Activated naive CD4-positive, alpha-beta T cell treated with anti-CD3 and anti-CD28 coated beads, Interleukin-2, amount 50 U/mL, for 72 hours (primary cell): Measurements from ENCODE around the gene FZR1. TPM values are rescaled to one million over a fixed set of nuclear protein-coding genes. Genes with fewer than 3 reads are reported as not detected.
A peak's percentile ranks its signal among the peaks of the same experiment; 100 is the strongest.
"Not testable (repeated sequence)": the region's sequence is repeated elsewhere in the genome, so short reads cannot be mapped to it uniquely, and the experiment has no call there.

ENCODE experiments used
- ATAC-seq, 2 donors: fragments of 150-1000 bp; cut with Tn5 transposase; 2 replicates each; pipeline ENCODE4 v1.10.0; 2021; ENCODE audit warnings: mild to moderate bottlenecking in 2 of 2, moderate library complexity in 2 of 2
- DNase-seq, 2 donors: peaks; one replicate each; pipeline ENCODE4 v3.0.0; 2021 to 2022; ENCODE audit warnings: low spot score in 2 of 2
- H3K27ac Mint-ChIP-seq, 2 donors: one replicate each; pipeline ENCODE4 v1.8.0; 2022; ENCODE audit warnings: mild to moderate bottlenecking in 2 of 2, mixed read lengths in 2 of 2
- H3K36me3 Mint-ChIP-seq, 2 donors: one replicate each; pipeline ENCODE4 v1.8.0; 2022; ENCODE audit warnings: mixed read lengths in 2 of 2
- H3K9me3 Mint-ChIP-seq, 2 donors: one replicate each; pipeline ENCODE4 v1.8.0; 2022; ENCODE audit warnings: mixed read lengths in 2 of 2
- total RNA-seq, 2 donors: library from RNA; stranded (reverse); gene quantifications; one replicate each; pipeline ENCODE4 v1.2.3, GENCODE V29; 2022

FZR1 gene
- total RNA-seq, 2 donors from 2014 or later, result 52.4 to 73.5 TPM

- Mint-ChIP-seq H3K9me3 (no peaks in the 10 kb centered on the region), H3K36me3 (peaks cover 0 to 10% of the 10 kb centered on the region in 2 donors), H3K27ac (no peak overlapping the region)
- DNase-seq (no peak), ATAC-seq (no peak)
Measured at GRCh38 chr19:3578390-3578789, 72.3 kb downstream of the FZR1 start.

DNA sequence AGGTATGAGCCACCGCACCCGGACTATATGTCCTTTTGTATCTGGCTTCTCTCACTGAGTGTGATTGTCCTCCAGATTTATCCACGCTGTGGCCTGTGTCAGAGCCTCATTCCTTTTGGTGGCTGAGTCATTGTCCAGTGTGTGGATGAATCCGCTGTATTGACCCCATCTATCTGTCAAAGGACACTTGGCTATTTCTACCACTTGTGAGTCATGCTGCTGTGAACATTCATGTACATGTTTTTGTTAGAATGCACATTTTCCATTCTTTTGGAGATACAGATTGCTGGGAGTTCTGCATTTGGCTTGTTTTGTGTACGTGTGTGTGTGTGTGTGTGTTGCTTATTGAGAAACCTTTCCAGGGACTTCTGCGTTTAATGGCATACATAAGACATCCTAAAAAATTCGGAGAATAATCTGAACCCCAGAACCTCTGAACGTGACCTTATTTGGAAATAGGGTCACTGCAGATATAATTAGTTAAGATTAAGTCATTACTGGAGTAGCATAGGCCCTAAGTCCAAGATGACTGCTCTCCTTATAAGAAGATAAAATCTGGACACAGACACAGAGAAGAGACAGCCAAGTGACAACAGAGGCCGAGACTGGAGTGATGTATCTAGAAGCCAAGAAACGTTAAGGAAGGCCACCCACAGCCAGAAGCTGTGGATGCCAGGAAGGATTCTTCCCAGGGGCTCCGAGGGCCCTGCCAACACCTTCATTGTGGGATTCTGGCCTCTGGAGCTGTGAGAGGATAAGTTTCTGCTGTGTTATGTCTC, 74.2 kb downstream of the FZR1 start:
- Mint-ChIP-seq H3K27ac (peak overlapping the region in 1 of 2 donors; percentile 84), H3K9me3 (no peaks in the 10 kb centered on the region), H3K36me3 (peaks cover 0 to 3% of the 10 kb centered on the region in 2 donors)
- DNase-seq, result no peak
- no peak for ATAC-seq

- not testable (repeated sequence) for ATAC-seq, H3K27ac Mint-ChIP-seq, H3K36me3 Mint-ChIP-seq, DNase-seq, H3K9me3 Mint-ChIP-seq
Measured at GRCh38 chr19:3581792-3582191, 75.7 kb downstream of the FZR1 start.

- not testable (repeated sequence) for H3K9me3 Mint-ChIP-seq, DNase-seq, H3K27ac Mint-ChIP-seq, H3K36me3 Mint-ChIP-seq, ATAC-seq
Measured at GRCh38 chr19:3584036-3584802, 78.1 kb downstream of the FZR1 start.

- DNase-seq (no peak), ATAC-seq (peak; percentile 28 to 39)
- no peaks in the 10 kb centered on the region for H3K36me3 Mint-ChIP-seq
- H3K27ac Mint-ChIP-seq, result no peak within 1 kb of the TSS
- H3K9me3 Mint-ChIP-seq, result no peaks in the 10 kb centered on the region
Measured at GRCh38 chr19:3585301-3586126, 79.4 kb downstream of the FZR1 start, which contains the start of gene GIPC3. Gene GIPC3, plus strand, starts transcription at chr19:3585478. Its CDS starts 120 bp downstream, at chr19:3585598.

GRCh38 chr19:3586127-3586626, 80.1 kb downstream of the FZR1 start:
- DNase-seq (peak in 1 of 2 donors; percentile 61), ATAC-seq (peak; percentile 16 to 34)
- H3K9me3 Mint-ChIP-seq, result no peaks in the 10 kb centered on the region
- no peaks in the 10 kb centered on the region for H3K36me3 Mint-ChIP-seq
- H3K27ac Mint-ChIP-seq, result no peak overlapping the region

GRCh38 chr19:3586707-3587346, 80.7 kb downstream of the FZR1 start:
- ATAC-seq (no peak), DNase-seq (no peak)
- H3K9me3 Mint-ChIP-seq, result no peaks in the 10 kb centered on the region
- no peak overlapping the region for H3K27ac Mint-ChIP-seq
- H3K36me3 Mint-ChIP-seq, result no peaks in the 10 kb centered on the region

Other genes with a start within 250 kb of the FZR1 start
- gene NFIC, start 139.7 kb upstream of the FZR1 start, total RNA-seq, result 10 to 100 TPM; 10.4 to 23.1 TPM
- gene SMIM24, start 25.8 kb upstream of the FZR1 start, total RNA-seq, result under 1 TPM in 1 of 2 donors, not detected in 1; 0.72 TPM
- not detected for gene SMIM44, start 22.9 kb upstream of the FZR1 start, total RNA-seq
- gene DOHH, start 5.6 kb upstream of the FZR1 start, total RNA-seq, result 10 to 100 TPM; 13.2 to 14.8 TPM
- 1 to 10 TPM; 3.0 to 3.8 TPM for gene TEKTIP1, start 32.9 kb downstream of the FZR1 start, total RNA-seq
- gene MFSD12, start 51.3 kb downstream of the FZR1 start, total RNA-seq, result 10 to 100 TPM; 40.1 to 47.5 TPM
- 10 to 100 TPM; 66.2 to 86.9 TPM for gene HMG20B, start 66.6 kb downstream of the FZR1 start, total RNA-seq
- 1 to 10 TPM in 1 of 2 donors, under 1 TPM in 1; 0.59 to 1.2 TPM for gene GIPC3, start 79.2 kb downstream of the FZR1 start, total RNA-seq
- 1 to 10 TPM; 1.3 to 1.8 TPM for gene TBXA2R, start 100.6 kb downstream of the FZR1 start, total RNA-seq
- gene CACTIN, start 120.5 kb downstream of the FZR1 start, total RNA-seq, result 10 to 100 TPM; 26.0 to 34.2 TPM
- 10 to 100 TPM; 11.5 to 13.5 TPM for gene PIP5K1C, start 194.2 kb downstream of the FZR1 start, total RNA-seq
- gene TJP3, start 202.1 kb downstream of the FZR1 start, total RNA-seq, result 1 to 10 TPM; 2.6 to 6.3 TPM